Measurements from ENCODE around the gene KIFAP3.
A peak's percentile ranks its signal among the peaks of the same experiment; 100 is the strongest.
"Not testable (repeated sequence)": the region's sequence is repeated elsewhere in the genome, so short reads cannot be mapped to it uniquely, and the experiment has no call there.

KIFAP3 gene

GRCh38 chr1:170074250-170075157 lies at the start of gene KIFAP3:
TSS of gene KIFAP3 (minus strand) at chr1:170074695. CDS start at chr1:170074467, 228 bp downstream.
- peak; percentile 99 for DNase-seq

DNA sequence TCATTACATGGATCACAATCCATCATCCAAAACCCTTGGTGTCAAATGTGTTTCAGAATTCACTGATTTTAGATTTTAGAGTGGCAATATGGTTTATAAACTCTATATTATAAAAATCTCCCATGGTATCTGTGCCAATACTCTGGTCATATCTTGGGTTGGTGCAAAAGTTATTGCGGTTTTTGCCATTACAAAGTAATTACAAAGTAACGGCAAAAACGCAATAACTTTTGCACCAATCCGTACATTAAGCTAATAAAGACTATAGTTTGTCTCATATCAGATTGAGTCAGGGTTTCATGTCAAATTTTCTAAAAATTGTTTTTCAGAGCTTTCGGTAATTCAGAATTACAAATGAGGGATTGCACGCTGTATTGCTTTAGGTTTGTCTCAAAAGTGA lies 47.9 kb upstream of the KIFAP3 start:
- no peak for DNase-seq

GRCh38 chr1:170114906-170115305 lies 40.4 kb upstream of the KIFAP3 start:
- no peak for DNase-seq

- not testable (repeated sequence) for DNase-seq
Observed at GRCh38 chr1:170113140-170113539, 38.6 kb upstream of the KIFAP3 start.

GRCh38 chr1:170097449-170097948 lies 23.0 kb upstream of the KIFAP3 start:
- DNase-seq: no peak

DNA sequence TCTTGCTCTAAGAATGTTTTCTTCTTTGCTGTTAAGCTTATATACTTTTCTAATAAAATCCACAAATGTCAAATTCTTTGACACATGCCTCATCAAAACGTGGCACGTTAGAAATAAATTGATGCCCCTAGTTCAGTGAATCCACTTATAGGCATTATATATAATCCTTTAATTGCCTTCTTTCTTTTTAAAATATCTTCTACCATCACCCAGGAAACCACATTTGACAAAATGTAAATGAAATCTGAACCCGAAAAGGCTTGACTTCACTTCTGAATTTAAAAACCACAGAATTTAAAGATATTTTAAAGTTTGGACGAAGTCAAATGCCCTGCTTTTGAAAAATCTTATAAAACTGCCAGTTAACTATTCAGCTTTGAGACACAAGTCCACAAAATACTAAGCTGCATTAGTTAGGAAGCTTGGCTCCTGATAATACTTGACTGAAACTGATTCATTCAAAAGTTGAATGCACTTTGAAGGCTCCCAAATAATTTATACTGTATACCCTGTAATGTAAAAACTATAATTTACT lies 22.4 kb upstream of the KIFAP3 start:
- DNase-seq: no peak

GRCh38 chr1:170095976-170096748 lies 21.7 kb upstream of the KIFAP3 start:
- no peak for DNase-seq

DNA sequence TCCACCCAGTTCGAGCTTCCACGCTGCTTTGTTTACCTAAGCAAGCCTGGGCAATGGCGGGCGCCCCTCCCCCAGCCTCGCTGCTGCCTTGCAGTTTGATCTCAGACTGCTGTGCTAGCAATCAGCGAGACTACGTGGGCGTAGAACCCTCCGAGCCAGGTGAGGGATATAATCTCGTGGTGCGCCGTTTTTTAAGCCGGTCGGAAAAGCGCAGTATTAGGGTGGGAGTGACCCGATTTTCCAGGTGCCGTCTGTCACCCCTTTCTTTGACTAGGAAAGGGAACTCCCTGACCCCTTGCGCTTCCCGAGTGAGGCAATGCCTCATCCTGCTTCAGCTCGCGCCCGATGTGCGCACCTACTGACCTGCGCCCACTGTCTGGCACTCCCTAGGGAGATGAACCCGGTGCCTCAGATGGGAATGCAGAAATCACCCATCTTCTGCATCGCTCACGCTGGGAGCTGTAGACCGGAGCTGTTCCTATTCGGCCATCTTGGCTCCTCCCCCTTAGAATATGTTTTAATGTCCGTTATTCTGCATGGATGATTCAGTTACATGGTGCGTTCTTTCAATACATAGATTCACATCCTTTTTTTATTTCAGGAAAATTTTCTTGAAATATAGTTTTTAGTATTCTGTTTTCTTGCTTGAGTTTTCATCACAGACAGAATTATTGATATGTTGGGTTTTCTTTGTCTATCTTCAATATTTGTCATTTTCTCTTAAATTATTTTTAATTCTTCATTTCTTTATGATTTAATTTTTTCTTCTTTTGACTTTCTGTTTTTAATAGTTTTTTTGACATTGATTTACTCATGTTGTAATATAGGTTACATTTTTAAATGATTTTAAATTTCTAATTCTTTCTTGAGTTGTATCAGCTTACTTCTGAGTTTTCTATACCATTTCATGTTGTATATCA lies 20.5 kb upstream of the KIFAP3 start:
- DNase-seq: not testable (repeated sequence)

DNA sequence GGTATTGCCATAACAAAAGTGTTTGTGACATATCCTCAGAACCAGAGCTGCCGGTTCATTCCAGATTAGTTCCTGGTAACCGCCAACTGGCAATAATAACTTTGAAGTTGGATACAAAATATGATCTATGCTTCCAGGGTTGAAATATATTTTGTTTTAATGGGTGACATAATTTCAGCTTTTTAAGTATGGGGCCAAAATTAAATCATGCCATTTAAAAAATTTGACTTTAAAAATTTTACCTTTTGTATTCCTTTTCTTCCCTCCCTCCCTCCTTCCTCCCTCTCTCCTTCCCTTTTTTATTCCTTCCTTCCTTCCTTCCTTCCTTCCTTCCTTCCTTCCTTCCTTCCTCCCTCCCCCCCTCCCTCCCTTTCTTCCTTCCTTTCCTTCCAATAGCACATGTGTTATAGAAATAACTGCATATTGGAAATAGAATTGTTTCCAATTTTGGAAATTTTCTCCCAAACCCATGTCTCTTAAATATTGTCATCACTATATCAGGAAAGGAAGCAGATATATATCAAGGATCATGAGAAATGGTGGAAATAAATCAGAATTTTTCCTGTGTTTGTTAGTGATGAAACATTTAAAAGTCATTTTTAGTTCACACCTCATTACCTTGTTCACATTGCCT lies 12.0 kb upstream of the KIFAP3 start:
- DNase-seq: no peak

DNA sequence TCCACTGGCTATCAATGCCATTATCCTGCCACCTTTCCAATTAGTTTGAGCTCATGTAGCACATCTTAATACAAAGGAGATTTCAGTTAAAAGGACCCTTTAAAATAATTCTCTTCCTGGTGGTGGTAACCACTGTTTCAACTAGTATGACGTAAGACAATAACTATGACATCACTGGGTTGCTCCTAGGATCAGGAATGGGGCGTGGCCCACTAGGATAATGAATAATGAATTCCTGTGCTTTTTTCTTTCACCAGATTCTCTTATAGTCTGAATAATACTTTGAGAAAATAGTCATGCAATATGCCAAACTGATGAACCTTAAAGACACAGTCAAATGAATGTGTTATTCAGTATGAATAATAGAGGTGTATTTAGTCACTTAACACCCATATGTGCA lies 10.6 kb upstream of the KIFAP3 start:
- DNase-seq: no peak

DNA sequence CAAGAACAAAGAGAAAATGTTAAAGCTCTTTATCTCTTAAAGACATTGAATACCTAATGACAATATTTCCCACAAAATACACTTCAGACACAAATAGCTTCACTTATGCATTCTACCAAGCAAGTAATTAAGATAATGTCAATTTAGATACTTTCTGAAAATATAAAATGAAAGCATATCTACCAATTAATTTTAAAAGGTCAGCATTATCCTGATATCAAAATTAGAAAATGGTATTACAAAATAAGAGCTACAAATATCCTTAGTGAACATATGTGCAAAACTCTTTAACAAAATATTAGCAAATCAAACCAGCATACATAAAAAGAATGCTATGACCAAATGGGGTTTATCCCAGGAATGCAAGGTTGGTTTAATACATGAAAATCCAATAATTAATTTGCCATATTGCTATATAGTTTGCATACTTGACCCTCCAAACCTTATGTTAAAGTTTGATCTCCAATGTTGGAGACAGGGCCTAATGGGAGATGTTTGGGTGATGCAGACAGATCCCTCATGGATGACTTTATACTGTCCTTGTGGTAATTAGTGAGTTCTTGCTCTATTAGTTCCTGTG lies 4.2 kb upstream of the KIFAP3 start:
- DNase-seq: no peak

DNA sequence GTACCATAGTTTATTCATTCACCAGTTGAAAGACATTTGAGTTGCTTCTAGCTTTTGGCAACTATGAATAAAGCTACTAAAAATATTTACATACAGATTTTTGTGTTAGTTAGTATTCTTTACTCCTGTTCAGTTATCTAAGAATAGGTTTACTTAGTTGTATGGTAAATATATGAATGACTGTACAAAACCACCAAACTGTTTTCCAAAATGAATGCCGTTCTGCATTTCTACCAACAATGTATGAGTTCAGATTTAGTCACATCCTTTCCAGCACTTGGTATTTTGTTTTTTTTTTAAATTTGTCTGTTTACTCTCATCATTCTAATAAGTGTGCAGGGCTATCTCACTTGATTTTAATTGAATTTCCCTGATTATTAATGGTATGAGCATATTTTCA lies 3.4 kb upstream of the KIFAP3 start:
- no peak for DNase-seq

DNA sequence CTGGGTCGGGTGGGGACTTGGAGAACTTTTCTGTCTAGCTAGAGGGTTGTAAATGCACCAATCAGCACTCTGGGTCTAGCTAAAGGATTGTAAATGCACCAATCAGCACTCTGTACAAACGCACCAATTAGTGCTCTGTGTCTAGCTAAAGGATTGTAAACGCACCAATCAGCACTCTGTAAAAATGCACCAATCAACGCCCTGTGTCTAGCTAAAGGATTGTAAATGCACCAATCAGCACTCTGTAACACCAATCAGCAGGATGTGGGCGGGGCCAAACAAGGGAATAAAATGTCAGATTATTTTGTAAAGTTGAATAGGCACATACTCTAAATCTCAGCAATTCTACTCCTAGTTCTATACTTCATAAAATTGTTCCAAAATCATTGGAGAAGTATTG lies 2.5 kb upstream of the KIFAP3 start:
- not testable (repeated sequence) for DNase-seq

- DNase-seq: no peak
Observed at GRCh38 chr1:170076199-170076598, 1.7 kb upstream of the KIFAP3 start.

DNA sequence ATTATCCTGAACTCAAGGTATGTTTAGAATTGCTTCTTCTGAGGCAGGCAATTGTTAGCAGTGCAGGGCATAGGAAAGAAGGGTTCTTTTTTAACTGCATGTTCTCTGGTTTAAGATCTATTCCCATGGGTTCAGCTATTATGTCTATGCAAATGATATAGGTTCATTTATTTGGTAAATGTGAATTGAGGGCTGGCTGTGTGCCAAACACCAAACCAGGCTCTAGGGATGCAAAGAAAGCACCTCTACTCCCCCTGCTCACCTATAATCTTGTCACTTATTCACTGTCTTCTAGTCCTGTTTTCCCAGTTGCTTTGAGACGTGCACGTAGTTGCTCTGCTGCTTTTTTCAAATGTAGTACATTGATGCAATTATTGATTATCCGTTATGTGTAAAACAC lies 691 bp upstream of the KIFAP3 start:
- DNase-seq: no peak

DNA sequence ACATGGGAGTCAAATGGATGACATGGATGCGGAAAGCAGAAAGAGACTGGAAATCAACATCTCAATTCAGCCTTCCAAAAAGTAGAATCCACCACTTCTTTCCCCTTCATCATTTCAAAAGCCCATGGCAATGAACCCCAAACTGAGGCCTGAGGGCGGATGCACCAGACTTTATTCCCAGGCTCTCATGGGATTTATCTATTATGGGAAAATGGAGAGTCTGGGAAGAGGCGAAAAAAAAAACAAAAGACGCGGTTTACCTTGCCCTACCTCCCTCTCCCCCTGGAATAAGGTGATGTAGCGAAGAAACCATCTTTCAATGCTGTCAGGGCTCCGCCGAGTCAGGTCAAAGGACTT lies 624 bp downstream of the KIFAP3 start:
- no peak for DNase-seq

GRCh38 chr1:170071378-170071777 lies 3.1 kb downstream of the KIFAP3 start:
- DNase-seq: no peak

- DNase-seq: no peak
Observed at GRCh38 chr1:170068923-170069322, 5.6 kb downstream of the KIFAP3 start.

DNA sequence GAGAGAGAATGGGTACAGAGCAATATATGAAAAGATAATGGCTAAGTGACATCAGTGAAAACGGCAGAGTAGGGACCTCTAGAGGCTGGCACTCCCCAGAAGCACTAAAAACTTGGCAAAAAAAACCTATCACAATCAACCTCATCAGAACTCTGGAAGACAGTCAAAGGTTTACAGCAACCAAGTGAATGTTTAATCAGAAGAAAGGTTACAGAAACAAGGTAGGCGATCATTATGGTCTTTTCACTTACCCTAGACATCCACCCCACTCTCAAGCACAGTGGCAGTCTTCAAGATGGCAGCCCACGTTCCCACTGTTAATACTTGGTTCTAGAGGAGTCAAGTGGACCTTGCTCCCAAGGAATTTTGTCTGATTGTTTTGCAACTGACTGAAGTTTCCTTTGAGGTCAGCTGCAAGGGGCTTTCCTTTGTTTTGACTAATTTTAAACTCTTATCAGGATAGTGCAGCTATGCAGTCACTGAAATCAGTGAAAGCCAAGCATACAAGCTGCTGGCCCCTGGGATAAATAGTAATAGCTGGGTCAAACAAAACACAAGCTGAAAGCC lies 7.2 kb downstream of the KIFAP3 start:
- no peak for DNase-seq

- no peak for DNase-seq
Observed at GRCh38 chr1:170064821-170065220, 9.7 kb downstream of the KIFAP3 start.

DNA sequence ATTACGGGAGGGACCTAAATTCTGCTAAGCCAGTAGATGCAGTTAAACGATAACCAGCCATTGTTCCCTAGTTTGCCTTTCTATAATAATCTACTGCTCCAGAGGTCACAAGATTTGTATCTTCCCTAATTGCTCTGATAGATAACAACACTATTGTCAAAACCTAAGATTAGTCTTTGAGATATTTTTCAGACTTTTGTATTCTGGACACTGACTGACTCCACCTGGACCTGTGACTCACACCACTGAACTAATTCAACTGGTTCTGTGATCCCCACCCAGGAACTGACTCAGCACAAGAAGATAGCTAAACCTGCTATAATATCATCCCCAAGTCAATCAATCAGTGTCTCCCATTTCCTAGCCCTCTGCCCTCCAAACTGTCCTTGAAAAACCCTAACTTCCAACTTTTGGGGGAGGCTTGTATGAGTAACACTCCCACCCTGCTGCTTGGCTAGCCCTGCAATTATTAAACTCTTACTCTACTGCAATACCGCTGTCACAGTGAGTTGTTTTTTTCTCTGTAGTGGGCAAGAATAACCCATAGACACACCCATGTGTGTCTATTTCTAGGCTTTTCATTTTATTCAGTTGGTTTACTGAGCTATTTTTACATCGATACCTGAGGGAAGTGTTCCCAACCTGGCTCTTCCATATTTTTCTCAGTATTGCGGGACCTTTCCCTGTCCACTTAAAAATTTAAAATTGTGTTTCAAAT lies 11.2 kb downstream of the KIFAP3 start:
- no peak for DNase-seq

All from inflammatory macrophage treated with lipopolysaccharide for 4 hours (primary cell).